ENCODE results near the gene PSMD6. TPM values are rescaled to one million over a fixed set of nuclear protein-coding genes. Genes with fewer than 3 reads are reported as not detected.

Gene PSMD6
- total RNA-seq, 2 experiments from 2014 or later: 81.2 to 86.3 TPM

- Mint-ChIP-seq H3K27me3 (ENCODE audit: low read depth) (no peaks in the 10 kb centered on the region), H3K9me3 (ENCODE audit: insufficient read depth) (no peaks in the 10 kb centered on the region), H3K4me1 (ENCODE audit: low read depth) (peaks cover 6% of the 10 kb centered on the region), H3K4me3 (no peak overlapping the region), H3K36me3 (ENCODE audit: low read depth) (peaks cover 47% of the 10 kb centered on the region), H3K27ac (no peak overlapping the region)
- ATAC-seq (no peak), DNase-seq (no peak)
- CTCF ChIA-PET: interaction anchor here (0.9 to 5.8 kb wide), 11 partner anchors 9 to 476 kb away, joined by 3 to 48 read pairs (median 6); partner anchors contain the start of gene PSMD6
- POLR2A ChIA-PET: interaction anchor here (0.9 to 2.1 kb wide), 4 partner anchors 10 to 40 kb away, joined by 4 to 8 read pairs (median 6); partner anchors contain the start of gene PSMD6
Observed at GRCh38 chr3:64008017-64008416, 15.3 kb downstream of the PSMD6 start.

GRCh38 chr3:64003589-64003988 is 19.7 kb downstream of the PSMD6 start:
- no peaks in the 10 kb centered on the region for H3K27me3 Mint-ChIP-seq (ENCODE audit: low read depth)
- H3K27ac Mint-ChIP-seq: no peak overlapping the region

DNA sequence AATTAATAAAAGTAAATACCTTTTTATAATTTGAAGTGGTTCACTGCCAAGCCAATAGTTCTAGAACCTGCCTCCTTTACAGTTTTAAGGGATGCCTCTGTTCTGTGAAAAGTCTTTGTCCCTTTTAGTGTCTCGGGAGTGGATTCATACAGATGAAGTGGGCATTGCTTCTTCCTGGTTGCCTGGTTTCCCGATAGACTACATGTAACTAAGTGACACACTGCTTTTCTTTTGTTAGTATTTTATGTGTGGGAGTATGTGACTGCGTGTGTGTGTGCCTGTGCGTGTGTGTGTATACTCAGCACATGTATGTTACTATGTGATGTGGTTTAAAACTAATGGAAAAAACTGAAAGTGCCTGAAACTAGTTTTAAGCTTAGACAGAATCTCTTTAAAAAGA is 21.1 kb downstream of the PSMD6 start:
- no peaks in the 10 kb centered on the region for H3K27me3 Mint-ChIP-seq (ENCODE audit: low read depth)
- no peaks in the 10 kb centered on the region for H3K9me3 Mint-ChIP-seq (ENCODE audit: insufficient read depth)
- ChIA-PET POLR2A (interaction anchor here (1.2 kb wide), 1 partner anchor 22 kb away, joined by 3 read pairs; no protein-coding TSS in a partner anchor), CTCF (interaction anchor here (1.2 to 1.9 kb wide), 2 partner anchors 34 to 38 kb away, joined by 3 to 5 read pairs; no protein-coding TSS in a partner anchor)
- ATAC-seq (no peak), DNase-seq (no peak)
- peak overlapping the region; percentile 16 for H3K27ac Mint-ChIP-seq
- peaks cover 39% of the 10 kb centered on the region for H3K36me3 Mint-ChIP-seq (ENCODE audit: low read depth)
- no peak overlapping the region for H3K4me3 Mint-ChIP-seq
- H3K4me1 Mint-ChIP-seq (ENCODE audit: low read depth): no peaks in the 10 kb centered on the region

More at GRCh38 chr3:64003589-64003988, 19.7 kb downstream of the PSMD6 start:
- ChIA-PET CTCF (interaction anchor here (1.1 to 1.9 kb wide), 3 partner anchors 10 to 35 kb away, joined by 5 to 8 read pairs (median 5); partner anchors contain the start of gene PSMD6), POLR2A (no interaction called here)
- Mint-ChIP-seq H3K36me3 (ENCODE audit: low read depth) (peaks cover 31% of the 10 kb centered on the region), H3K4me1 (ENCODE audit: low read depth) (peaks cover 2% of the 10 kb centered on the region), H3K4me3 (no peak overlapping the region), H3K9me3 (ENCODE audit: insufficient read depth) (no peaks in the 10 kb centered on the region)
- ATAC-seq: no peak
- DNase-seq: no peak

- no peak overlapping the region for H3K27ac Mint-ChIP-seq
- no peak overlapping the region for H3K4me3 Mint-ChIP-seq
- H3K9me3 Mint-ChIP-seq (ENCODE audit: insufficient read depth): no peaks in the 10 kb centered on the region
- no peaks in the 10 kb centered on the region for H3K4me1 Mint-ChIP-seq (ENCODE audit: low read depth)
- ChIA-PET CTCF (interaction anchor here (0.8 kb wide), 1 partner anchor 22 kb away, joined by 3 read pairs; the partner anchor contains the start of gene PSMD6), POLR2A (no interaction called here)
- no peak for DNase-seq
- no peaks in the 10 kb centered on the region for H3K27me3 Mint-ChIP-seq (ENCODE audit: low read depth)
- H3K36me3 Mint-ChIP-seq (ENCODE audit: low read depth): peaks cover 54% of the 10 kb centered on the region
- no peak for ATAC-seq
Observed at GRCh38 chr3:64000453-64001055, 22.7 kb downstream of the PSMD6 start.

DNA sequence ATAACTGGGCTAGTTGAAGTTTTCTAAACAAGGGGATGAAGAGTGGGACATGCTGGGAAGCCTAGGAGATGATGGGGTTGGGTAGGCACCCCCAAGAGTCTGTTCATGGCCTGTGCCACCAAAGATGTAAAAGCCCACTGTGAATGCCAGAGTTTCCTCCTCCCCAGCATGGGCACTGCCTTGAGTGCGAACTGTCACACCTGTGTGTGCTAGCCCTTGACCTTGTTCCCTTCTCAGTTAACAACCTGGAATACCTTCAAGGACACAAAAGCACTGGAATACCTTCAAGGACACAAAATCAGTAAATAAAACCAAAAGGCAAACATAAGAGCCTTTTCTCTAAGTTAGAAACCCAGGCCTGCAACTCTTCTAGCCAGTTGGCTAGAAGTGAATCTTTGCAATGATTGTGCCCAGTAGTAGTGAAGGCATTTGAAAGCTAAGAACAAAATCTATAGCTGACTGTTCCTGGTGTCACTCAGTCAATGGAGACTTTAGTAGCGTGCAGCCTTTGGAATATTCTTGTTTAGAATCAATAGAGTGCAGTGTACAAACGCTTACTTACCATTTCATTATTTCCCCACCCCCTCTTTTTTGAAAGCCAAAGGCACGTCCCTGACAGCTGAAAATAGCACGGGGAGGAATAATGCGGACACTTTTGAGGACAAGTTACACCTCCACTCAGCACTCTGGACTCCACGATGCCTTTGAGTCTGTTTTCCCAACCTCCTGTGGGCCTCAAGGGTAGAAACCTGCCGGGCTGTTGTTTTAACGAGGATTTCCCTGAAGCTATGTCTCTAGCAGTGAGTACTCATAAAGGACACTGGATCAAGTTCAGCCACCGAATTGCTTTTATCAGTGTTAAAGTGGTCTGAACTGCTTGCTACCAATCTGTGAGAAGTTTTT is 24.2 kb downstream of the PSMD6 start:
- ChIA-PET CTCF (interaction anchor here (0.6 to 0.9 kb wide), 2 partner anchors 10 to 37 kb away, joined by 3 to 4 read pairs; no protein-coding TSS in a partner anchor), POLR2A (no interaction called here)

GRCh38 chr3:63995086-63995485 is 28.2 kb downstream of the PSMD6 start:
- no peaks in the 10 kb centered on the region for H3K27me3 Mint-ChIP-seq (ENCODE audit: low read depth)
- POLR2A ChIA-PET: interaction anchor here (0.6 to 0.7 kb wide), 2 partner anchors 22 to 27 kb away, joined by 3 read pairs; no protein-coding TSS in a partner anchor
- CTCF ChIA-PET: interaction anchor here (1.5 to 7.8 kb wide), 5 partner anchors 11 to 50 kb away, joined by 4 to 143 read pairs (median 31); no protein-coding TSS in a partner anchor
- peaks cover 21% of the 10 kb centered on the region for H3K4me1 Mint-ChIP-seq (ENCODE audit: low read depth)
- peak overlapping the region; percentile 69 for H3K27ac Mint-ChIP-seq
- H3K4me3 Mint-ChIP-seq: no peak overlapping the region
- H3K36me3 Mint-ChIP-seq (ENCODE audit: low read depth): peaks cover 81% of the 10 kb centered on the region
- ATAC-seq (peak; percentile 34), DNase-seq (no peak)
- no peaks in the 10 kb centered on the region for H3K9me3 Mint-ChIP-seq (ENCODE audit: insufficient read depth)

More for the DNA sequence above, 24.2 kb downstream of the PSMD6 start:
- peaks cover 11% of the 10 kb centered on the region for H3K4me1 Mint-ChIP-seq (ENCODE audit: low read depth)
- no peak overlapping the region for H3K27ac Mint-ChIP-seq
- ATAC-seq: no peak
- H3K36me3 Mint-ChIP-seq (ENCODE audit: low read depth): peaks cover 64% of the 10 kb centered on the region
- DNase-seq: no peak
- no peak overlapping the region for H3K4me3 Mint-ChIP-seq
- no peaks in the 10 kb centered on the region for H3K9me3 Mint-ChIP-seq (ENCODE audit: insufficient read depth)
- H3K27me3 Mint-ChIP-seq (ENCODE audit: low read depth): no peaks in the 10 kb centered on the region

DNA sequence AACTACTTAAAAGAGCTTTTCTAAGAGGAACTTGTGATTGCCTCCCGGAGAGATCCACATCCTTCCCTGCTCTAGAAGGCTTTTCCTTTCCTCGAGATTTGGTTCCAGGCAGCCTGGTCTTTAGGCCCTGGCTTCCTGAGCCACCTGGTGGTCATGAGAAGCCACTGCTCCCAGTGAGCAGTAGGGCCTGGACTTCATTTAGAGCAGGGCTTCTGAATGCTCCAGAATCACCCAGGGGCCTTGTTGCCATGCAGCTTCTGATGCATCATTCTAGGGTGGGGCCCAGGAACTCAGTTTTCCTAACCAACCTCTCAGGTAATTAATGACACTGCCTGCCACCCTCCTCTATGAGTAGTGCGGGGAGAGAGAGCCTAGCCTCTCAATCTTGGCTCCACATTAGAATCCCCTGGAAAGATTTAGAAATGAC is 29.6 kb downstream of the PSMD6 start:
- H3K36me3 Mint-ChIP-seq (ENCODE audit: low read depth): peaks cover 79% of the 10 kb centered on the region
- ATAC-seq (peak; percentile 92), DNase-seq (peak; percentile 63)
- CTCF ChIA-PET: interaction anchor here (0.6 to 7.8 kb wide), 17 partner anchors 9 to 176 kb away, joined by 3 to 143 read pairs (median 5); no protein-coding TSS in a partner anchor
- no peaks in the 10 kb centered on the region for H3K27me3 Mint-ChIP-seq (ENCODE audit: low read depth)
- peaks cover 29% of the 10 kb centered on the region for H3K4me1 Mint-ChIP-seq (ENCODE audit: low read depth)
- no peaks in the 10 kb centered on the region for H3K9me3 Mint-ChIP-seq (ENCODE audit: insufficient read depth)
- POLR2A ChIA-PET: interaction anchor here (0.8 to 1.9 kb wide), 3 partner anchors 25 to 30 kb away, joined by 3 to 5 read pairs (median 4); partner anchors contain the start of gene PSMD6
- no peak overlapping the region for H3K4me3 Mint-ChIP-seq
- peak overlapping the region; percentile 23 for H3K27ac Mint-ChIP-seq

GRCh38 chr3:63992516-63993209 is 30.6 kb downstream of the PSMD6 start:
- DNase-seq (no peak), ATAC-seq (no peak)
- ChIA-PET POLR2A (interaction anchor here (1.3 to 1.9 kb wide), 2 partner anchors 24 to 31 kb away, joined by 4 to 5 read pairs; partner anchors contain the start of gene PSMD6), CTCF (interaction anchor here (0.6 to 7.8 kb wide), 12 partner anchors 8 to 175 kb away, joined by 3 to 143 read pairs (median 8); no protein-coding TSS in a partner anchor)
- no peak overlapping the region for H3K4me3 Mint-ChIP-seq
- H3K4me1 Mint-ChIP-seq (ENCODE audit: low read depth): peaks cover 38% of the 10 kb centered on the region
- no peaks in the 10 kb centered on the region for H3K27me3 Mint-ChIP-seq (ENCODE audit: low read depth)
- peak overlapping the region; percentile 50 for H3K27ac Mint-ChIP-seq
- H3K9me3 Mint-ChIP-seq (ENCODE audit: insufficient read depth): no peaks in the 10 kb centered on the region
- H3K36me3 Mint-ChIP-seq (ENCODE audit: low read depth): peaks cover 80% of the 10 kb centered on the region

- Mint-ChIP-seq H3K4me3 (no peak overlapping the region), H3K27ac (peak overlapping the region; percentile 71), H3K36me3 (ENCODE audit: low read depth) (peaks cover 81% of the 10 kb centered on the region), H3K9me3 (ENCODE audit: insufficient read depth) (no peaks in the 10 kb centered on the region), H3K4me1 (ENCODE audit: low read depth) (peaks cover 41% of the 10 kb centered on the region), H3K27me3 (ENCODE audit: low read depth) (no peaks in the 10 kb centered on the region)
- ChIA-PET POLR2A (no interaction called here), CTCF (interaction anchor here (1.0 to 7.8 kb wide), 3 partner anchors 14 to 25 kb away, joined by 3 to 143 read pairs (median 84); no protein-coding TSS in a partner anchor)
- ATAC-seq (no peak), DNase-seq (no peak)
Observed at GRCh38 chr3:63991666-63992065, 31.6 kb downstream of the PSMD6 start.

GRCh38 chr3:63990733-63991132 is 32.6 kb downstream of the PSMD6 start:
- ChIA-PET POLR2A (interaction anchor here (1.6 kb wide), 1 partner anchor 23 kb away, joined by 6 read pairs; no protein-coding TSS in a partner anchor), CTCF (interaction anchor here (5.5 to 7.8 kb wide), 2 partner anchors 13 to 24 kb away, joined by 84 to 143 read pairs; no protein-coding TSS in a partner anchor)
- H3K4me1 Mint-ChIP-seq (ENCODE audit: low read depth): peaks cover 41% of the 10 kb centered on the region

More at GRCh38 chr3:63990733-63991132, 32.6 kb downstream of the PSMD6 start:
- ATAC-seq (no peak), DNase-seq (no peak)
- Mint-ChIP-seq H3K27me3 (ENCODE audit: low read depth) (no peaks in the 10 kb centered on the region), H3K36me3 (ENCODE audit: low read depth) (peaks cover 78% of the 10 kb centered on the region), H3K4me3 (no peak overlapping the region), H3K9me3 (ENCODE audit: insufficient read depth) (no peaks in the 10 kb centered on the region), H3K27ac (no peak overlapping the region)

Measured in activated CD8-positive, alpha-beta T cell treated with anti-CD3 and anti-CD28 coated beads, Interleukin-2, amount 10 ng/mL, durations not matched to agents 7 days and 5 days (primary cell).